Parathyroid adenoma (tissue), 2 donors: ENCODE measurements around the gene DPAGT1.
"Not testable (repeated sequence)": the region's sequence is repeated elsewhere in the genome, so short reads cannot be mapped to it uniquely, and the experiment has no call there.

ENCODE experiments used
- H2AFZ ChIP-seq: fragments of 300-600 bp; sonication (generic); one replicate; pipeline ENCODE4 v1.7.0; 2017; ENCODE audit warnings: antibody characterized with exemption, mild to moderate bottlenecking
- H3K27ac ChIP-seq: fragments of 300-600 bp; sonication (generic); one replicate; pipeline ENCODE4 v1.7.0; 2017
- H3K27me3 ChIP-seq: fragments of 300-600 bp; sonication (generic); one replicate; pipeline ENCODE4 v1.7.0; 2017; ENCODE audit warnings: low read length; ENCODE audit not compliant: control insufficient read depth, insufficient read depth
- H3K36me3 ChIP-seq: fragments of 300-600 bp; sonication (generic); one replicate; pipeline ENCODE4 v1.7.0; 2017; ENCODE audit warnings: low read length; ENCODE audit not compliant: control insufficient read depth, insufficient read depth
- H3K4me1 ChIP-seq: fragments of 300-600 bp; sonication (generic); one replicate; pipeline ENCODE4 v1.7.0; 2017; ENCODE audit warnings: control low read depth
- H3K4me2 ChIP-seq: fragments of 300-600 bp; sonication (generic); one replicate; pipeline ENCODE4 v1.7.0; 2017; ENCODE audit warnings: low read length
- H3K4me3 ChIP-seq: fragments of 300-600 bp; sonication (generic); one replicate; pipeline ENCODE4 v1.7.0; 2017; ENCODE audit warnings: low read depth, low read length
- H3K79me2 ChIP-seq: fragments of 300-600 bp; sonication (generic); one replicate; pipeline ENCODE4 v1.7.0; 2017; ENCODE audit warnings: control low read depth
- H3K9ac ChIP-seq: fragments of 300-600 bp; sonication (generic); one replicate; pipeline ENCODE4 v1.7.0; 2017; ENCODE audit warnings: mild to moderate bottlenecking
- H3K9me3 ChIP-seq: fragments of 300-600 bp; sonication (generic); one replicate; pipeline ENCODE4 v1.7.0; 2017; ENCODE audit warnings: low read length; ENCODE audit not compliant: control insufficient read depth
- CTCF ChIP-seq: fragments of 300-600 bp; sonication (generic); IDR thresholded peaks from one replicate; pipeline ENCODE4 v1.7.0; 2017; ENCODE audit warnings: antibody characterized with exemption, mild to moderate bottlenecking
- donor health status: primary hyperparathyroidism.

The DPAGT1 gene

GRCh38 chr11:119061256-119061655, 40.4 kb downstream of the DPAGT1 start:
- Histone ChIP-seq H3K27me3 (no peaks in the 10 kb centered on the region), H2AFZ (no peak overlapping the region), H3K4me1 (no peaks in the 10 kb centered on the region), H3K79me2 (no peaks in the 10 kb centered on the region), H3K9me3 (no peaks in the 10 kb centered on the region), H3K36me3 (no peaks in the 10 kb centered on the region), H3K9ac (no peak overlapping the region), H3K4me2 (no peak overlapping the region), H3K27ac (no peak overlapping the region), H3K4me3 (no peak overlapping the region)
- no peak for TF ChIP-seq CTCF

GRCh38 chr11:119059128-119059527, 42.5 kb downstream of the DPAGT1 start:
- not testable (repeated sequence) for H3K9ac ChIP-seq, H2AFZ ChIP-seq, H3K4me3 ChIP-seq, H3K27ac ChIP-seq, H3K27me3 ChIP-seq, H3K36me3 ChIP-seq, H3K4me1 ChIP-seq, H3K4me2 ChIP-seq, H3K9me3 ChIP-seq, H3K79me2 ChIP-seq

GRCh38 chr11:119057000-119057769, 44.5 kb downstream of the DPAGT1 start, which contains the start of gene HYOU1:
HYOU1 (minus strand) TSS chr11:119057205; CDS start chr11:119056160, 1,045 bp downstream.
- H3K27ac ChIP-seq, result peak within 1 kb of the TSS; percentile 44
- H3K4me2 ChIP-seq, result peak within 1 kb of the TSS; percentile 78
- peaks cover 3% of the 10 kb centered on the region for H3K4me1 ChIP-seq
- no peak for TF ChIP-seq CTCF
- peak within 1 kb of the TSS; percentile 46 for H3K9ac ChIP-seq
- peak within 1 kb of the TSS; percentile 92 for H2AFZ ChIP-seq
- no peaks in the 10 kb centered on the region for H3K27me3 ChIP-seq
- H3K79me2 ChIP-seq, result no peaks in the 10 kb centered on the region
- H3K36me3 ChIP-seq, result no peaks in the 10 kb centered on the region
- H3K9me3 ChIP-seq, result no peaks in the 10 kb centered on the region
- peak within 1 kb of the TSS; percentile 75 for H3K4me3 ChIP-seq

GRCh38 chr11:119056421-119056999, 45.1 kb downstream of the DPAGT1 start:
- Histone ChIP-seq H3K9me3 (no peaks in the 10 kb centered on the region), H3K27ac (peak overlapping the region; percentile 36), H3K4me2 (peak overlapping the region; percentile 78), H3K9ac (peak overlapping the region; percentile 46), H2AFZ (peak overlapping the region; percentile 82), H3K36me3 (no peaks in the 10 kb centered on the region), H3K4me3 (peak overlapping the region; percentile 60), H3K79me2 (no peaks in the 10 kb centered on the region), H3K4me1 (peaks cover 3% of the 10 kb centered on the region), H3K27me3 (no peaks in the 10 kb centered on the region)
- TF ChIP-seq CTCF, result no peak

- TF ChIP-seq CTCF, result no peak
- Histone ChIP-seq H3K27me3 (no peaks in the 10 kb centered on the region), H3K36me3 (no peaks in the 10 kb centered on the region), H2AFZ (no peak overlapping the region), H3K79me2 (no peaks in the 10 kb centered on the region), H3K27ac (no peak overlapping the region), H3K4me1 (peaks cover 3% of the 10 kb centered on the region), H3K4me2 (peak overlapping the region; percentile 78), H3K9ac (no peak overlapping the region), H3K4me3 (peak overlapping the region; percentile 60), H3K9me3 (no peaks in the 10 kb centered on the region)
These were observed 45.8 kb downstream of the DPAGT1 start for GRCh38 chr11:119055901-119056300.
